MG63 (cell line): Measurements from ENCODE around the gene GRIK4. TPM values are rescaled to one million over a fixed set of nuclear protein-coding genes. Genes with fewer than 3 reads are reported as not detected.

Source experiments
- DNase-seq: peaks from one replicate; pipeline ENCODE4 v3.0.0-alpha.2; 2020
- H3K27me3 ChIP-seq: fragments of 250-450 bp; sonication (Bioruptor Pico); 2 replicates; pipeline ENCODE4 v1.5.1; 2020; ENCODE audit warnings: mild to moderate bottlenecking, moderate library complexity
- H3K36me3 ChIP-seq: fragments of 250-450 bp; sonication (Bioruptor Pico); 2 replicates; pipeline ENCODE4 v1.5.1; 2020; ENCODE audit warnings: mild to moderate bottlenecking, moderate library complexity
- H3K4me3 ChIP-seq: fragments of 250-450 bp; sonication (Bioruptor Pico); 2 replicates; pipeline ENCODE4 v1.5.1; 2020; ENCODE audit warnings: mild to moderate bottlenecking, moderate library complexity
- H3K9me3 ChIP-seq: fragments of 250-450 bp; sonication (Bioruptor Pico); 2 replicates; pipeline ENCODE4 v1.5.1; 2020; ENCODE audit warnings: mild to moderate bottlenecking, moderate library complexity
- total RNA-seq: library from RNA; depleted of rRNA; stranded (reverse); fragments of >200 nt; shearing (Covaris generic); gene quantifications from 2 replicates; pipeline ENCODE4 v1.2.3, GENCODE V29; 2014; ENCODE audit warnings: low replicate concordance

Gene GRIK4
- total RNA-seq, 1 experiment from 2014 or later: not detected

DNA sequence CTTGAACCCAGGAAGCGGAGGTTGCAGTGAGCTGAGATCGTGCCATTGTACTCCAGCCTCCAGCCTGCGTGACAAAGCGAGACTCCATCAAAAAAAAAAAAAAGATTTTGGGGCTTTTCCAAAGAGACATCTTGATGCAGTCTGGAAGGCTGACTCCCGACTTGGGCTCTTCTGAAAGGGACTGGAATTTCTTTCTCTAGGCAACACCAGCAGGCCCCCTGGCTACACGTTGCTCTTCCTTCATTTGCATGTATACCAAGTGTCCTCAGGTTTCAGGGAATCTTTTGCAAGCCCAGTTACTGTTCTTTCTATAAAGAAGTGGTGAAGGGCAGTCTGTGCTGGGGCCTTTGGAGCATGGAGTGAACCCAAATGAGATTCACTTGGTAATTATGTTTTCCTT is 211.0 kb downstream of the GRIK4 start:
- no peaks in the 10 kb centered on the region for H3K27me3 ChIP-seq
- no peaks in the 10 kb centered on the region for H3K36me3 ChIP-seq
- no peak for DNase-seq
- H3K4me3 ChIP-seq: no peak overlapping the region
- peaks cover 1% of the 10 kb centered on the region; the same call in 1 of the 2 replicates for H3K9me3 ChIP-seq

DNA sequence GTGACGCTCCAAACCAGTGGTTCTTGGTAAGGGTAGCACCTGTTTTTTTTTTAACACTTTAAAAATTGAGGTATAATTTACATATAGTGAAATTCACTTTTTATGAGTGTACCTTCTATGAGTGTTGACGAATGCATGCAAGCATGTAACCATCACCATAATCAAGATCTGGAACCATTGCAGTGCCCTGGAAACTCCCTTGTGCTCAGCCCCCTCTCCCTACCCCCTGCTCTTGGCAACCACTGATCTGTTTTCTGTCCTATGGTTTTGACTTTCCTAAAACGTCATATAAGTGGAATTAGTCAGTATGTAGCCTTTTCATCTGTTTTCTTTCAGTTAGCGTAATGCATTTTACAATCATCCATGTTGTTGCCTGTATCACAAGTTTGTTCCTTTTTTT is 212.2 kb downstream of the GRIK4 start:
- Histone ChIP-seq H3K36me3 (no peaks in the 10 kb centered on the region), H3K4me3 (no peak overlapping the region), H3K9me3 (peaks cover 7% of the 10 kb centered on the region), H3K27me3 (peaks cover 2% of the 10 kb centered on the region; the same call in 1 of the 2 replicates)
- DNase-seq: no peak

GRCh38 chr11:120727752-120728151 is 216.2 kb downstream of the GRIK4 start:
- peaks cover 10% of the 10 kb centered on the region for H3K9me3 ChIP-seq
- peaks cover 15% of the 10 kb centered on the region for H3K27me3 ChIP-seq

GRCh38 chr11:120735035-120735434 is 223.5 kb downstream of the GRIK4 start:
- no peak for DNase-seq
- Histone ChIP-seq H3K9me3 (peaks cover 5% of the 10 kb centered on the region; the same call in 1 of the 2 replicates), H3K4me3 (no peak overlapping the region), H3K27me3 (peaks cover 12% of the 10 kb centered on the region), H3K36me3 (no peaks in the 10 kb centered on the region)

More at GRCh38 chr11:120727752-120728151, 216.2 kb downstream of the GRIK4 start:
- Histone ChIP-seq H3K36me3 (no peaks in the 10 kb centered on the region), H3K4me3 (no peak overlapping the region)
- no peak for DNase-seq

- Histone ChIP-seq H3K36me3 (no peaks in the 10 kb centered on the region), H3K27me3 (no peaks in the 10 kb centered on the region), H3K9me3 (no peaks in the 10 kb centered on the region), H3K4me3 (no peak overlapping the region)
- no peak for DNase-seq
Observed at GRCh38 chr11:120738516-120739046, 227.0 kb downstream of the GRIK4 start.

GRCh38 chr11:120739780-120740179 is 228.2 kb downstream of the GRIK4 start:
- DNase-seq: no peak
- H3K4me3 ChIP-seq: no peak overlapping the region

DNA sequence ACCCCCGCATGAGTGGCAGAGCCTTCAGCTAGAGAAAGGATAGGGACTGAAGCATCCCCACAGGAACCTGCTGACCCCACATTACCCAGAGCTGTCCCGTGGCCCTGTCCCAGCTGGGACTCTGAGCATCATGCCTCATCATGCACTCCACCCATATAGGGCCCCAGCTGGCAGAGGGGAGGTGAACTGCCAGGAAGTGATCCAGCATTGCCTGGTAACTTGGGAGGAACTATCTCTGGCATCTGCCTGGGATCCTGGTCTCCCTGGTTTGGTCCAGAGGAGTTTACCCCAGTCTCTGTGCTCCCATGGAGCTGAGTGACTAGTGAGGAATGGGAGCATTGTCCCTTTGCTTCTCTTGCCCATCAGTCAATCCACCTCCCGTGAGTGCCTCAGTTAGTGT is 228.8 kb downstream of the GRIK4 start:
- Histone ChIP-seq H3K27me3 (0 out of 2 replicates have a peak, but pooled peaks cover 2% of the 10 kb centered on the region), H3K9me3 (no peaks in the 10 kb centered on the region), H3K4me3 (no peak overlapping the region), H3K36me3 (no peaks in the 10 kb centered on the region)
- DNase-seq: no peak

More at GRCh38 chr11:120739780-120740179, 228.2 kb downstream of the GRIK4 start:
- Histone ChIP-seq H3K9me3 (no peaks in the 10 kb centered on the region), H3K36me3 (no peaks in the 10 kb centered on the region), H3K27me3 (0 out of 2 replicates have a peak, but pooled peaks cover 1% of the 10 kb centered on the region)

DNA sequence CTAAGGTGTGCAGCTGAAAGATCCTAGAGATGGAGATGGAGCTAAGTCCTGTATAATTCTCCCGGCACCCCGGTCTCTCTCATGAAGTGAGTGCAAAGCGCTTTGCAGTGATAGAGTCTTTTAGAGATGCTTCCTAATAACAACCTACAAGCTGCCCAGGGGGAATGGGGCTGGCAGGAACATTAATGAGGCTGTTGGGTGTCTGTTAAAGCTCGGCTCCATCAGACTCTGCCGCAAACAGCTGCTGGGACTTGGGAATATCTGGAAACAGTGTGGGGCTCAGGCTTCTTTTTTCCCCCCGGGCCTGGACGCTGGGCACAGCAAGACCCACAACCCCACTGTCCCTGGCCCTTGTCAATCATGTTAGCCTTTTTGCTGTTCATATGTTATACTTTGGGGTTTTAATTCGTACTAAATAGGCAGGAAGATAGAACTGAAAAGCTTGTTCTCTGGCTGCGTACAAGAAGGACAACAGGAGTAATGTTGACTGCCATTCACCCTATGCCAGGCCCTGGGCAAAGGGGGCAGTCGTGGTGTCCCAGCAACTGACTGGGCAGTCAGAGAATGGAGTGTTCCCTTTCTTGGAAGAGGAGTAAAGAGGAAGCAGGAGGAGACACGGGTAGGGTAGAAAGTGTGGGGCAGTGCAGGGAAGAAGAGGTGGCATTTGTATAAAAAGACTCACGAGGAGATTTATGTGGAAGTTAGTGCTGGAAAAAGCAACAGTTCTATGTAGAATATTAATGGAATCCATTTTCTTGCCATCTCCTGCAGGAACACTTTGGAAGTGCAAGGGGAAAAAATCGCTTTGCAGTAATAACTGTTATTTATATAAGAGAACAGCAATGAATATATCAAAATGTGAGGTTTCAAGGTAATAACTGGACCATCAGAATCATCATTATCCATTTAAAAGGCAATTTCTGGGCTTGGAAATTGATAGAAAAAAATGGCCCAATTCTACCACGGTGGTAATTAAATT is 232.8 kb downstream of the GRIK4 start:
- Histone ChIP-seq H3K9me3 (no peaks in the 10 kb centered on the region), H3K4me3 (no peak overlapping the region), H3K27me3 (0 out of 2 replicates have a peak, but pooled peaks cover 5% of the 10 kb centered on the region), H3K36me3 (no peaks in the 10 kb centered on the region)
- DNase-seq: no peak

GRCh38 chr11:120746376-120746775 is 234.8 kb downstream of the GRIK4 start:
- Histone ChIP-seq H3K36me3 (no peaks in the 10 kb centered on the region), H3K4me3 (no peak overlapping the region), H3K27me3 (0 out of 2 replicates have a peak, but pooled peaks cover 5% of the 10 kb centered on the region), H3K9me3 (no peaks in the 10 kb centered on the region)
- DNase-seq: no peak

DNA sequence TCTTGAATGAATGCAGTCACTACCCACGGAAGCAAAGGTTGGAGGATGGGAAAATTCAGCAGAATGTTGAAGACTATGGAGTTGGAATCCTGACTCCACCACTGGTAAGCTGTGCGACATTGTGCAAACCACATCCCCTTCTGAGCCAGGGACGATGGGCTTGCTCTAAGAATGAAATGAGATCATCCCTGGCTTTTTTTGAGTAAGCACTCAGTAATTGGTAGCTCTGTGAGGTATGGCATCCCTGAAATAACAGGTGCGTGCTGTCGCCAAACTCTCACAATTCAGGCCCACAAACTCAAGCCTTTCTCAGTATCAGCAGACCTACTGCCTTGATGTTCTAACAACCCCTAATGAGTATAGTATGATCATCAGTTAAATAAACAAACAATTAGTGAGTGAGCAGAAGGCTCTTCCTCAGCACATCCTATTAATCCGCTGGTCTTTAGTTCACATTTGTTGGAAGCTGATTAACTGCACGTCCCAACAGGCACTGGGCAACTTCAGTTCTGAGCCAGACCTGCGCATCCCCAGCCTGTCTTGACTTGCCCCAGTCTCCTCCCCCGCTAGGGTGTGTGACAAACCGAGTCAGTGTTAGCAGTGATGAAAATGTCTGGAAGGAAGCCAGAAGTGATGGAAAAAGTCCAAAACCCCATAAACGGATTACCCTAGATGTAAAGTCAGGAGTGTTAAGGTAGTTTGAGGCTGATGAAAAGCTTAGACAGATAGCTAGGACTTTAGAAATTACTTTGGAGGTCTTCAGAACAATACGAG is 235.5 kb downstream of the GRIK4 start:
- Histone ChIP-seq H3K36me3 (no peaks in the 10 kb centered on the region), H3K27me3 (0 out of 2 replicates have a peak, but pooled peaks cover 5% of the 10 kb centered on the region), H3K9me3 (no peaks in the 10 kb centered on the region), H3K4me3 (no peak overlapping the region)
- no peak for DNase-seq

GRCh38 chr11:120747850-120748814 is 236.6 kb downstream of the GRIK4 start:
- no peak for DNase-seq
- 0 out of 2 replicates have a peak, but pooled peaks cover 5% of the 10 kb centered on the region for H3K27me3 ChIP-seq
- H3K4me3 ChIP-seq: no peak overlapping the region
- no peaks in the 10 kb centered on the region for H3K9me3 ChIP-seq
- no peaks in the 10 kb centered on the region for H3K36me3 ChIP-seq

- no peak for DNase-seq
- Histone ChIP-seq H3K4me3 (no peak overlapping the region), H3K27me3 (0 out of 2 replicates have a peak, but pooled peaks cover 5% of the 10 kb centered on the region), H3K36me3 (no peaks in the 10 kb centered on the region), H3K9me3 (no peaks in the 10 kb centered on the region)
Observed at GRCh38 chr11:120749395-120749794, 237.8 kb downstream of the GRIK4 start.

DNA sequence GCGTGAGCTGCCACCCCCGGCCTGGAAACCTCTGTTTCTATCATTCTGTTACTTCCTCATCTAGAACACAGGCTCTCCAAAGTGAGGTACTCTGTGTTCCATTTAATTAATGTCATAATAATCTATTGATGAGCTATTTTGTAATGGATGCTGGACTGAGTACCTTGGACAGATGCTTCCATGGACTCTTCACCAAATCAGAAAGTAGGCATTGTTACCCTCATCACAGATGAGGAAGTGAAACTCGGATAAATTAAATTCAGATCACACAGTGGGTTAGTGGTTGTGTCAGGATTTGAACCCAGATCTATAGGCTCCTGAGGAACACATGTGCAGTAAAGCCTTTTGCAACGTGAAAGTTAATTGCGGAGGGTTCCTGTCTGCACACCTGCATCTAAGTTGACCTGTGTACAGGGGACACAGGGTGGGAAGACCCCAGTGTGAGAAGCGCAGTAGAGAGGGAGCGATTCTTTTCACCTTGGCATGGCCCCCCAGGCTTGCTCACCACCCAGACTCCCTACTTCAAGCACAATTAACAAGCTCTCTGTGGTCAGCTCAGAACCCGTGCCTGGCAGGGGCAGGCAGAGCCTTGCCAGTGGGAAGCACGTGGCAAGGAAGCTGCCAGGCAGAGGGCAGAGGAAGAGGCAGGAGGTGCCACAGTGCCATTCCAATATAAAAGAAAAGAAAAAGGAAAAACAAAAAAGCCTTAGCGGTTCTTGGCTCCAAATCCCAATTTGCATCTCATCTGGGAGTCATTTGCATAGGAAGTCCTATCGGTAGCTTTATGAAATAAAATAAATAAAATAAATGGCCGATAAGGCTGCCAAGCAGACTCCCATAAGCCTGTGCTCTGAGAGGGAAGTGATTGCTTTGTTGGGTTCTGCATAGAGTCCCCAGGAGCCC is 239.3 kb downstream of the GRIK4 start:
- Histone ChIP-seq H3K27me3 (0 out of 2 replicates have a peak, but pooled peaks cover 3% of the 10 kb centered on the region), H3K9me3 (no peaks in the 10 kb centered on the region), H3K4me3 (no peak overlapping the region), H3K36me3 (no peaks in the 10 kb centered on the region)
- DNase-seq: no peak

DNA sequence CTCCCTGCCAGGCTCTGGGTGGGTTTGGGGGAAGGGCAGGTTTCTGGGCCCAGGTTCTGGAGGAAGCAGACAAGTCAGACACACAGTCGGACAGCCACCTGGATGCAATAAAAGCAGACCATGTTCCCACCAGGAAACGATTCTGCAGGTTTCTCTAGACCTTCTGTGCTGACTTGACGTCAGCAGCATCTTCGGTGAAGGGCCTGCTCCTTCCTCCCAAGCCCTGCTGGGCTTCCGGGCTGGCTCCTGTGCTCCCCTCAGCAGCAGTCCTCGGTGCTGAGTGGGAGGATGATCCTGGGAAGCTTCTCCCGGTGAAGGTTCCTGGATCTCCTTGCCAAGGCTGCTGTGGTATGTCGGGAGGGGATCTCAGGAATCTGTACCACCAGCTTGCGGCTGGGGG is 240.0 kb downstream of the GRIK4 start:
- no peak overlapping the region for H3K4me3 ChIP-seq
- no peaks in the 10 kb centered on the region for H3K27me3 ChIP-seq
- no peaks in the 10 kb centered on the region for H3K9me3 ChIP-seq
- H3K36me3 ChIP-seq: no peaks in the 10 kb centered on the region
- no peak for DNase-seq

GRCh38 chr11:120752668-120753067 is 241.1 kb downstream of the GRIK4 start:
- Histone ChIP-seq H3K4me3 (no peak overlapping the region), H3K27me3 (no peaks in the 10 kb centered on the region), H3K36me3 (no peaks in the 10 kb centered on the region), H3K9me3 (no peaks in the 10 kb centered on the region)
- no peak for DNase-seq
